HG02623 (cell line): ENCODE measurements around the gene RAB27B.

Experiments used
- ATAC-seq: cut with Tn5 transposase; IDR thresholded peaks from one replicate; pipeline ENCODE4 v1.9.1; 2021; ENCODE audit warnings: moderate library complexity; ENCODE audit not compliant: unreplicated experiment

Gene RAB27B

DNA sequence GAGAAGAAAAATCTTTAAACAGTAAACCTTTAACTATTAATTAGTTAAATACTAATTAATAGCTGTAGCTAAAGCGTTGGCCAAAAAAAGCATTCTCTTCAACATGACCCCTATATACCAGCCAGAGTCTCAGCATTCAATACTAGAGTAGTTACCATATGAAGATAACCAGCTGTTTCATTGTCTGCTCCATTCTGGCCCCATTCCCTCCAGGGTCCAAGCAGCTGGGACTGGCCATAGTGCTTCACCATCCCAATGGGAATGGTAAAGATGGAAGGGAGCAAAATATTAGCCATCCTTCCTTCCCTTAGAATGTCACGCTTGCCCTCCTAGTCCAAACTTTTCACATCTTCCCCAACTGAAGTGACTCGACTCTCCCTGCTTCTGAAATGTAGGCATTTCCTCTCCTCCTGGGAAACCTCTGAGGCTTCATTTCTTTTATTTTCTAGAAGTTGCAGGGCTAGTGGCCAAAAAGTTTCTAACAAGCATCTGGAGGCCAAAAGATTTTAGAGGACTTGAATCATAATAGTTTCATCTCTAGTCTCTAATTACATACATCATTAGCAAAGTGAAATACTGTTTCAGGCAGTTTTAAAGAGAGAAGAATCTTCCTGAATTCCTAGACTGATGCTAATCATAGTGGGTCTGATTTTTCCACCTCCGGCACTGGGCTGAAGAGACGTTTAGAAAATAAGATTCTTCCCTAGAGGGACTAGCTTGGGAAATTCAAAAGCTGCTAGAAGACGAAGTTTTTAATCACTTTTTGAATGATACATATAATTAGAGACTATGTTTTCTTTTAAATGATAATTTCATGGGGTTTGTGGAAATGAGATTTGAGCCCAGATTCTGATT, 78.3 kb downstream of the RAB27B start:
- no peak for ATAC-seq

DNA sequence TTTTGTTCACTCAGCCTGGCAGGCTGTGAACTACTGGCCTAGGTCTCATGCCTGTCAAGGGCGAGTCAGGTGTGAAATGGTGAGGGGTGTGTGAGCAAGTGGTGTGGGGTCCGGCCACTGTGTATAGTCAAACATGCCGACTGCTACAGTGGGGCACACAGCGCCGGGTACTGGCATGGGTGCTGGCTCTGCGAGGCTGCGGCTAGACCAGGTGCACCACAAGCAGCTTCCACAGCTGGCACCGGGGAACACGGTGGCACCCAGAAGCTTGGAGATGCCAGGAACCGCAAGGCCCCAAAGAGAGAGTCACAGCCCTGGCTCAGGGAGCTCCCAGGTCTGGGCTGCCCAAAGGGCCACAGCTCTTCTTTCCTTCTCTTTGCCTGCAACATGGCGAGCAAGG, 81.3 kb downstream of the RAB27B start:
- ATAC-seq: no peak

DNA sequence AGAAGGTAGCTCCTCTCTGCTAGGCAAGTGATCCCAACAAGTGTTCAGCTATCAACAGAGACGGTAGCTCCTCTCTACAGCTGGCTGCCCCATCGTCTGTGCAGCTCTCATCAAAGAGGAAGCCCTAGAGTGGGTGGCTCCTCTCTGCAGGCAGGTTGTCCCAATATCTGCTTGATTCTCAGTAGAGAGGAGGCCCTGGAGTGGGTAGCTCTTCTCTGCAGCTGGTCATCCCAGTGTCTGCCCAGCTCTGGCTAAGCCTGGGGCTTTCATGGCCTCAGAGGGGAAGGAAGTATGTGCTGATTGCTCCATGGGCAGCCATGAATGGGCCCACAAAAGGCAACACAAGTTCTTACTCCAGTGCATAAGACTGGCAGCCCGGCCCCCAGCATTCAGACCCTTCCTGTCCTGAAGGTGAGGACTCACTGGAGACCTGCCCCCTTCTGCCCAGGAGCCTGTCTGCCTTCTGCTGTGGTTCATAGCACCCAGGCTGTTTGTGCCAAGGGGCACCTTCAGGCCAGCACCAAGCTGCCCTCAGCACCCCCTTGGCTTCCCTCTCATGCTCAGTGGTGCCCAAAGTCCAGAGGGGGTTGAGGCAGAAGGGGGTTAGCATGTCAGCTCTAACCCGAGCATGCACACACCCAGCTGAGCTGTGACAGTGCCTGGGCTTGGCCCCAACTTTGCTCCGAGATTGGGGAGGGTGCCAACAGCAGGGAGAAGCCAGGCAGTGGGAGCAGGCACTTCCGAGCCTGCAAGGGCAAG, 82.1 kb downstream of the RAB27B start:
- ATAC-seq: no peak

DNA sequence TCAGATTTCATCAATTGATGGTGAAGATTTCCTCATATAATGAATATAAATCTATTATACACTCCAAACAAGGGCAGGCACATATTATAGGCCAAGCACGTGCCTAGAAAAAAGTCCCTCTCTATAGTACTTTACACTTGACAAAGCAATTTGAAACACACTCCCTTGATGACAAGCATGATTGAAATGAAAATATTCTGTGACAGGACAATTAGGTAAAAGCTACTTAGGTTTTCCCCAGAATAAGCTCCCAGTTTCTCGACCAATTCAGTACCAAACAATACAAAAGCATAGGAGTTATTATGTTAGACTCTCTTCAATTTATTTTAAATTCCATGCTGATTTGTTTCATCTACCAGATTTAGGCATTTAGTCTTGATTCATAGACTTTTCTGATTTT, 83.3 kb downstream of the RAB27B start:
- ATAC-seq: no peak

DNA sequence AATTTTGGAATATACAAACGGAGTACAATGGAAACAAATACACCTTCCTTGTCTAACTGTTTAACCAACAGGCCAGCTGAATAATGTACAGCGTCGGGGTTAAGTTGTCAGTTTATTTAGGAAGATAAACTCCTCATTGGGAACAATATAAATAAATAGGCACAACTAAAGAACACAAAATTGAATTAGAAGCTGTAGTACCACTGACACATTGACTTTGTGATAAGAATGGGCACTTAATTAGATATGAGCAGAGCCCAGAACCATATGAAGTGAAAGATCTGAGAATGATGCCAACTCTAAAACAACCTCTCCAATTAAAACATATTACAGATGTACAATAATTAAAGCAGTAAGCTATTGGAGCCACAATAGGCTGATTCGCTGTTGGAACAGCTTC, 86.5 kb downstream of the RAB27B start:
- no peak for ATAC-seq

DNA sequence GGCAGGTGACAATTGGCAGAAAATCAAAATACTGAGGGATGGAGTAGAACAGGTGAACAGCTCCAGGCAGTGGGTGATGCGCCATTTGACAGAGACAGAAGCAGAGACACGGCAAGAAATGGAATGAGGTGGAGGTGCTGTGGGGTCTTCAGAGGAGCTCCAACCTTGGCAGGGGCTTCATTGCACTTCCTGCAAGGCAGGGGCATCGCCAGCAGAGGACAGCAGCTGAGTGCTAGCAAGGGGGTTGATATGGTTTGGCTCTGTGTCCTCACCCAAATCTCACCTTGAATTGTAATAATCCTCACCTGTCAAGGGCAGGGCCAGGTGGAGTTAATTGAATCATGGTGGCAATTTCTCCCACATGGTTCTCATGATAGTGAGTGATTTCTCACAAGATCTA, 88.2 kb downstream of the RAB27B start:
- ATAC-seq: no peak

DNA sequence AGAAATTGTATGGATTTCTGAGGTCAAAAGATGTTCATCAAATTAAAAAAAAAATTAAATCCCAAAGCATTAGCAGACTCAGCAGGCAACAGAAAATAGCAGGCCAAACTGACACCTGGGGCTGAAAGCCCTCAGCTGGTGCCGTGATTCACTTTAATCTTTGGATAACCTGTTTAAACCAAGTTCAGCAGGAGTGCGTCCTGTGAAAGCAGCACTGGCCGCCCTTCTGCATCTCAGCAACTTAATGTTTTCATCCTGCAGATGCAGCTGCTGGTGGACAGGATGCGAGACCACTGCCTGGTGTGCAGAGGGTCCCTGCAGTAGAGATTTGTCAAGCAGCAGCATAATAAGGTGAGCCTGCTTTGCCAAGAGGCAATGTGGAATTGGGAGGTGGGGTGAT, 89.8 kb downstream of the RAB27B start:
- no peak for ATAC-seq

DNA sequence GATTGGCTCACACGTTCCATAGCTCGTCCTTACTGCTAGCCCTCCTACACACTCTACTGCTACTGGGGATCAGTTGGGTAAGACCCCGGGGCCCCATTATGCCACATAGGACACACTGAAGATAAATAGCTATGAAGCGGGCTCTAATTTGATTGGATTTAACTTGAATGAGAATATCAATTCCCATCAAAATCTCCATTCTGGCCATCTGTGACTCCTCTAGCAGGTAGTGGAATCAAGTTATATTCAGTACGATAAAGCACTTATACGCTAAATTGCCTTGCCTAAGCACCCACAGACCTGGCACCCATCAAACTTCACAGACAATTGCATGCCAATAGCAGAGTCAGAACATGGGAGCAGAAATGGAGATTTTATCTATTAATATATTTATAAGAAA, 91.1 kb downstream of the RAB27B start:
- no peak for ATAC-seq

DNA sequence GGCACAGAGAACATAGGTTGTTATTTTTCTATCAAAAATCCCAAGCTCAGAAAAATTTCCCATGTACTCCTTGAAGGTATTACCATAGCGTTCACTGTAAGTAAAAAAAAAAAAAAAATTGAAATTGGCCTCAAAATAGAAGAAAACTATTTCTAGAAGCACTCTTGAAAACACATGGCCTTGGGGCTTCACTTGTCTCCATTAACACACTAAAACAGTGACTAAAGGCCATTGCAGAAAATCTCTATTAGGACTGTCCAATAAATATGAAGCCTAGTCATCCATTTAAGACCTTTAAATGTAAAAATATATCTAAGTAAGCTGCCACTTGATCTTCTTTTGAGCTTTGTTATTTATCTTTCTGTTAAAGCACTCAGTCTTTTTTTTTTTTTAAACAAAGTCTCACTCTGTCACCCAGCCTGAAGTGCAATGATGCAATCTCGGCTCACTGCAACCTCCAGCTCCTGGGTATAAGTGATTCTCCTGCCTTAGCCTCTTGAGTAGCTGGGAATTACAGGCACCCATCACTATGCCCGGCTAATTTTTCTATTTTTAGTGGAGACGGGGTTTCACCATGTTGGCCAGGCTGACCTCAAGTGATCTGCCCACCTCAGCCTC, 95.2 kb downstream of the RAB27B start:
- no peak for ATAC-seq

DNA sequence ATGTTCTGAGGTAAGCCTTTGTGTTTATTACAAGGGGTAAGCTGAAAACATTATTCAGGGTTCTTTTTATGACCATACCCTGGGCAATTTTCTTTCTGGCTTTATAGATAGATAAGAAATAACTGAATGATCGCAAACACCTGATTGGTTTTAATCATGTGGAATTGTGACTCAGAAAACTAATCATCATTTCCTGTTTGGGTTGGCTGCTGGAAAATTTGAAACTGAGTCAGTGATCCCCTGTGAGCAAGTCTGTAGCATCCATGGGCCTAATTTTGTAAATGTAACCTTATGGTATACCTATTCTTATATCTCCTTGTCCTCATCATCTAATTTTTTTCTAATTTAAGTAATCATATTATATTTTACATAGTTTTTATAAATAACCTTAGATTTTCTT, 96.7 kb downstream of the RAB27B start:
- ATAC-seq: no peak

DNA sequence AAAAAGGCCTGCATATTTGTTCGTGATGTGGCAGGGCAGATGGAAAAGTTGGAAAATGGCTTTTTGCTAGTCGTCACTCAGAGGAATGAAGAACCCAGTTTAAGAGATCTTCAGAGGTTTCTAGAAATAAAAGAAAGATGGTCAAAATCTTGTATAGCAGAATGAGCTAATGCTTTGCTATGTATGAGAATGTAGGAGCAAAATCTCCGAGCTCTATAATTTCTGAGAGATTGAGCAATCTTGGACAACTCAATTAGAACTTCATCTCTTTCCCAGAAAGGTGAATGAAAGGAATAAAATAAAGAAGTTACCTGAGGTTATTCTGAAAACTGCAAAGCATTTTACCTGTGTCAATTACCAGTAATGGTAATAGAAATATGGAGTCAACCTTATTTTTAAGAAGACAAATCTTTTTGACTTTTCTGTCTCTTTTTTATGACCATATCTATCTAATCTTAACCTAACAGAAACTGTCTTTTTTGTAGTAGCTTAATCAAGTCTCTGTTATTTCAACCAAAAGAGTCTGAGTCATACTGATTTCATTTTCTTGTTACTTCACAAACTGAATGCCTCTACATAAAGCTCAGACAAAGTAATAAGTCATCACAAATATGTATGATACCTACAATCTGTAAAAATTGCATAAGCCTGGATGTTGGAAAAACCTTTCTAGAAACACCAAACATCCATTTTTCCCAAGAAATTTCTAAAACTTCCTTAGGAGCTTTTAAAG, 98.5 kb downstream of the RAB27B start:
- no peak for ATAC-seq

DNA sequence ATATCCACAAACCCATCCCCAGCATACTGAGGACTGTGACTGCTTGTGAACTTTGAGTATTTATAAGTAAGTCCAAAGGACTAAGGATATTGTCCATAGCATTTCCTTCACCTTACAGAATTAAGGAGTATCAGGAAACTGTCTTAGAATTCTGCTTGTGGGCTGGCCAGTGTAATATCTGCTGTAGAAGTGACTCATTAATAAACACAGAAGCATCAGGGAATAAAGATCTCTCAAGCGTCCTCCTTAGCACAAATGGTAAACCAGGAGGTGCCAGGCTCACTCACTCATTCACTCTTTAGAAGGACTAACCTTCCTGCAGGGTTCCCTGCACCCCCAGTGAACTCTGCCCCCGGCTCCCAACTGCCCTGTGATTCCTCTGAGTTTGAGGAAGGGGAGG, 100.0 kb downstream of the RAB27B start:
- no peak for ATAC-seq

DNA sequence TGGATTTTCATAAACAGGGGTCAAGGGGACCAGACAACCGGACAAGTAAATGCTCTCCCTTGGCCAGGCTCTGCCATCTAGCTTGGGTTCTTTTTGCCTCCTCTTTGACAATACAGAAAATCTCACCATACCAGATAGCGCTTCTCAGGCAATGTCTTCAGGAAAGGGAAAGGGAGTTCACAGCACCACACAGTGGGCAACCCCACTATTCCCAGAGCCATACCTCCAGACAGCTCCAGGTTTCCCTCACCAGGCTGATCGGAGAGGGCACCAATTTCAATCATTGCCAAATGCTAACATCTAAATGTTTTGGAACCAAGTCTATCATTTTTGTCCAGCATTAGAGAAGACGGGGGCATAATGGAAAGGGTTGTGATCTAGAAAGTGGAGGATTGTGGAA, 102.9 kb downstream of the RAB27B start:
- no peak for ATAC-seq

DNA sequence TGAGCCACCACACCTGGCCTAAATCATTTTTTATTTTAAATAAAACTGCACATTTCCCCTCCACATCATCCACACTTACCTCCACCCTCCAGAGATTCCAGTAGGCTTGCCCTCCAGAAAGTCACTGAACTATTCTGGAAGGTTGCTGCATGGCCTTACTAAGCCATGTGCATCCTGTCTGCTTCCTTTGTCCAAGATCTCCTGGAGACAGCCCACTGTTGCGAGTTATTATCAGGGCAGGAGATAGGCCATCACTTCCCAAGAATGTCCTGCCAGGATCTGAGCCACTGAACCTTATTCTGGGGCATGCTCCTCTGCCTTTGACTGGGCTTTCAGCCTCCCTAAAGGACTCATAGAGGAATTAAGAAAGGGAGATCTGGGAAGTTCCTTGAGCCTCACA, 104.2 kb downstream of the RAB27B start:
- ATAC-seq: no peak

DNA sequence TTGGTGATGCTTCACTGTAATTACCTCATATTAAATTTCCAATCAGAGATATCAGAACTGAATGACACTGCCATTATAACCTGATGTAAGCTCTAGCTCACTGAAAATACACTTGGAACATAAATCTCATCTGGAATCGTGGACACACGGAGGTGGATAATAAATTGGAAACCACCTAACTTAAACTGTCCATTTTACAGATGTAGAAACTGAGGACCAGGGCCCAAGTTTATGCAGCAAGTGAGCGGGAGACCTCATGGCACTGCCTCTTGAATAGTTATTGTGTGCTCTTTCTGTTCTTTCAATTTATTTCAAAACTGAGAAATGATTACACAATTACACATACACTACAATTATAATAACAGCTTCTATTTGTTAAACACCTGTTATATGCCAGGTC, 110.2 kb downstream of the RAB27B start:
- no peak for ATAC-seq

DNA sequence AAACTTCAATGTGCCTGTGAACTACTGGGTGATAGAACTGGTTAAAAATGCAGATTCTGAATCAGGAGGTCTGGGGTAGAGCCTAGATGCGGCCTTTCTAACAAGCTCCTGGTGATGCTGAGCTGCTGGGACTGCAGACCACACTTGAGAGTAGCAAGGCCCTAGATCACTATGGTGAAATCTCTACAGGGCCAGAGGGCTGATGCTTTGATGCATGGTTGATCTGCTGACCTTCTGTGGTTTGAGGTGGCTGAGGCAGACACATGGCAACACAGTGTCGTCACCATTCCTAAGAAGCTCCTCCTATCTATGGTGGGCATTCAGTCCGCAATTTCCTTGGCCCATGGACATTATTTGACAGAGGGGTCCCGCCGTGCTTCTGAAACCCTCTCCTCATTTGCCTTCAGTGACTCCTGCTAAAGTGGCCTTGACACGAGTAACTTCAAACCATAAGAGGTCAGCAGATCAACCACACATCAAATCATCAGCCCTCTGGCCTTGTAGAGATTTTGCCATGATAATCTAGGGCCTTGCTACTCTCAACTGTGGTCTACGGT, 111.2 kb downstream of the RAB27B start:
- no peak for ATAC-seq

DNA sequence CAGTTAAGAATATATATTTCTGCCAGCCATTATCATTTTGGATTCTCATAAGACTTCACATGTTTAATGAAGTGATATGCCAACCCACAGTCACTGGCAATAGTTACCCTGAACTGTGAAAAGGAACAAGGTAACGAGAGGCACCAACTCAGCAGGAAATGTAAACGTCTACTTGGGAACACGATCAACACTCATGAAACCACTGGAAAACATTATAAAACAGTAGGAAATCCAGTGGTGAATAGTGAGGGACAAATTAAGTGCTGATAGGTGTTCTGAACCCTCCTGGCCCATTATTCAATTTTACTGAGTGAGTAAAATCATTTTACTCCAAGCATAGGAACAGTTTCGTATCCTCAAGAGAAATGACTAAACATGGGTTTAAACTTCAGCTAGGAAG, 113.9 kb downstream of the RAB27B start:
- no peak for ATAC-seq

DNA sequence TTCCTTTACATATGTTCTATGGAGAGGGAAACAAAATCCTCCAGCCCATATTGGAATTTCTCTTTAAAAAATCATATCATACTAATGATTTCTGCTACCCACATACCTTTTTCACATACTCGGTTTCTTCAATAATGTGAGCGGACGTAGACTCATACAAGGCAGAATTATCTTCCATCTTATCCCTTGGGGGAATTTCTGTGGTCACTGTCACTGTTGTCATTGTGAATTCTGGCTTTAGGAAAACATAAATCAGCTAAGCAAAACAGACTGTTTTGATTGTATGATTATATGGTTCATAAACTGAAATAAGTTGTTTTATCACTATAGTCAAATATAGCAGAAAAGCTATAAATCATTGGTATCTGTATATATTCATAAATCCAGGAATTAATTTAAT, 114.3 kb downstream of the RAB27B start:
- ATAC-seq: no peak
